ENCODE results near the gene ARHGEF26. TPM values are rescaled to one million over a fixed set of nuclear protein-coding genes. Genes with fewer than 3 reads are reported as not detected.
"Not testable (repeated sequence)": the region's sequence is repeated elsewhere in the genome, so short reads cannot be mapped to it uniquely, and the experiment has no call there.

The ARHGEF26 gene, protein sequence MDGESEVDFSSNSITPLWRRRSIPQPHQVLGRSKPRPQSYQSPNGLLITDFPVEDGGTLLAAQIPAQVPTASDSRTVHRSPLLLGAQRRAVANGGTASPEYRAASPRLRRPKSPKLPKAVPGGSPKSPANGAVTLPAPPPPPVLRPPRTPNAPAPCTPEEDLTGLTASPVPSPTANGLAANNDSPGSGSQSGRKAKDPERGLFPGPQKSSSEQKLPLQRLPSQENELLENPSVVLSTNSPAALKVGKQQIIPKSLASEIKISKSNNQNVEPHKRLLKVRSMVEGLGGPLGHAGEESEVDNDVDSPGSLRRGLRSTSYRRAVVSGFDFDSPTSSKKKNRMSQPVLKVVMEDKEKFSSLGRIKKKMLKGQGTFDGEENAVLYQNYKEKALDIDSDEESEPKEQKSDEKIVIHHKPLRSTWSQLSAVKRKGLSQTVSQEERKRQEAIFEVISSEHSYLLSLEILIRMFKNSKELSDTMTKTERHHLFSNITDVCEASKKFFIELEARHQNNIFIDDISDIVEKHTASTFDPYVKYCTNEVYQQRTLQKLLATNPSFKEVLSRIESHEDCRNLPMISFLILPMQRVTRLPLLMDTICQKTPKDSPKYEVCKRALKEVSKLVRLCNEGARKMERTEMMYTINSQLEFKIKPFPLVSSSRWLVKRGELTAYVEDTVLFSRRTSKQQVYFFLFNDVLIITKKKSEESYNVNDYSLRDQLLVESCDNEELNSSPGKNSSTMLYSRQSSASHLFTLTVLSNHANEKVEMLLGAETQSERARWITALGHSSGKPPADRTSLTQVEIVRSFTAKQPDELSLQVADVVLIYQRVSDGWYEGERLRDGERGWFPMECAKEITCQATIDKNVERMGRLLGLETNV
- 10.6 and 12.8 TPM in 2 replicates for total RNA-seq (2014; rRNA removed; shearing (Covaris generic))

DNA sequence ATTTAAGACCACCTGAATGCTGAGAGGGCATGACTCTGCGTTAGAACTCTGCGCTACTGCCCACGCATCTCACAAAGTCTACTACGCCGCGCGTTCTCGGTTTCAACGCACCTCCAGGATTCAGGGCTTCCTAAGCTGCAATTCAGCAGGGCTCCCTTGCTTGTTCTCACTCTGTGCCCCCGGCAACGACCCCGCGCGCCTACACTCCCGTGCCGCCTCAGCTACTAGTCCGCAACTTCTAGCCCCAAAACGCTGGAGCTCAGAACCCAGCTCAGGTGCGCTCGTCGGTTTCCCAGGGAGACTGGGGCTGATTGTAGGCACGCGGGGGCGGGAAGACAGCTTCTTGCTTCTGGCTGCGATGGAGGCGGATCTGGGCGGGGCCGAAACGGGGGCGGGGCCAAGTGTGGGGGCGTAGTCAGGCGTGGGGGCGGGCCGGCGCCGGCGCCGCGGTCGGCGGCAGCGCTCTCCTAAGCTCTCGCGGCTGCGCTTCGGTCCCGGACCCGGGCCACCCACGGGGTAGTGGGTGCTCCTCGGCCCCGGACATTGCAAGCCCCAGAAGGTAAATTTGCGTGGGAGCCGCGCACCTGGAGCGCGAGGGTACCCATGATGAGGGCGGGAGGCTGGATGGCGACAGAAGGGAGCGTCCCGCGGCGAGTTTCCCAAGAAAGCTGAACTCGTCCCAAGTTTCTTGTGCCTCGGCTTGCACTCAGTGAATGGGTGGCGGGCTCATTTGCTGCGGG, at the start of gene ARHGEF26:
Gene ARHGEF26, plus strand, starts transcription at position 430 of the 740 bp plus-strand sequence. CDS start 603 bp downstream, outside the sequence.
- in situ Hi-C loops (cut with HindIII; ENCODE audit: low sequenced_read_pairs): no loop called here
- DNase-seq (ENCODE audit: low spot score): peak; percentile 33

DNA sequence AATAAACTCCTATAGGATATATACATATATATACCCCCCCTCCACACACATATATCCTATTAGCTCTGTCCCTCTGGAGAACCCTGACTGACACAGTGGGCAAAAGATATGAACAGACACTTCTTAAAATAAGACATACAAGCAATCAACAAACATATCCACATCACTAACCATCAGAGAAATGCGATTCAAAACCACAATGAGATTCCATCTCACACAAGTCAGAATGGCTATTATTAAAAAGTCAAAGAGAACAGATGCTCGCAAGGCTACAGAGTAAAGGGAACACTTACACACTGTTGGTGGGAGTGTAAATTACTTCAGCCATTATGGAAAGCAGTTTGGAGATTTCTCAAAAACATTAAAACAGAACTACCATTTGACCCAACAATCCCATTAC, 46.2 kb upstream of the ARHGEF26 start:
- in situ Hi-C loops (cut with HindIII; ENCODE audit: low sequenced_read_pairs): no loop called here
- no peak for DNase-seq (ENCODE audit: low spot score)

DNA sequence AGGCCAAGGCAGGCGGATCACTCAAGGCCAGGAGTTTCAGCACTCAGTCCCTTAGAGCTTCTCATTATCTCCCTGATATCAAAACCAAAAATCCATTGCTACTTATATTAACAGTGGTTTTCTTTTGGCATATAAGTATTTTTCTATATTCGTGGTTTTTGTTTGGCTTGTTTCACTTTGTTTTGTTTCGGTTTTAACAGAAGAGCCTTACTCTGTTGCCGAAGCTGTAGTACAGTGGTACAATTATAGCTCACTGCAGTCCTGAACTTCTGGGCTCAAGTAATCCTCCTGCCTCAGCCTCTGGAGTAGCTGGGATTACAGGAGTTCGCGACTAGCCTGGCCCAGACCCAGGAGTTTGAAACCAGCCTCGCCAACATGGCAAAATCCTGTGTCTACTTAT, 42.5 kb upstream of the ARHGEF26 start:
- DNase-seq (ENCODE audit: low spot score): no peak
- in situ Hi-C loops (cut with HindIII; ENCODE audit: low sequenced_read_pairs): no loop called here

DNA sequence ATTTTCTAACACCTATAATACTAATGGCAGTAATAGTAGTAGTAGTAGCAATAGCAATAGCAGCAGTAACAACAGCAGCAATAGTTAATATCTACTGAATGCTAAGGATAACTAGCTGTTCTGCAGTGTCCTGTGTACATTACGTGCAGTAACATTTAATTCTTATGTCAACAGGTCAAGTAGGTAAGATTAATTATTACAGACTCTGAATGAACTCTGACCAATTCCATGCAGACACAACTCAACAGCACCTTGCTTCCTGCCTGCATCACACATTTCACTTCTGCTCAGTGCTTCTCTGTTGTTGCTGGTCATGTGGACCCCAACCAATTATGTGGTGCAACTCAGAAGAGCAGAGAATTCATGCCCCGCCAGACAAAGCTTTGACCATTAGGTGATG, 39.9 kb upstream of the ARHGEF26 start:
- DNase-seq (ENCODE audit: low spot score): no peak
- in situ Hi-C loops (cut with HindIII; ENCODE audit: low sequenced_read_pairs): no loop called here

DNA sequence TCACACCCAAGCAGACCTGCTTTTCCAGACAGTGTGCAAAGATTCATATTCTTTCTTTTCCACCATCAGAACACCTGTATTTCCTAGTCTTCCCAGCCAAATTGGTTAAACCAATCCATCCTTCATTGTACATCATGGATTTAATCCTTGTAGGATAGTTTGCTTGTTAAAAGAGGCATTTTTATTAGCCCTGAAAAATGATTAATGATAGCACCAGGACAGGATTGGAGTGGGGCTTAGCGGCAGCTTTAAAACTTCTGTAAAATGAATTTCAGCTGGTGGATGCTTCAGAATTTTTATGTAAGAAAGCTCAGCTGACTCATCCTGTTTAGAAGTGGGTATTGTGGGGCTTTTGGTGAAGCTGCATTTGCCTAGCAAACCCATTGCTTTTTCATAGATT, 36.1 kb upstream of the ARHGEF26 start:
- in situ Hi-C loops (cut with HindIII; ENCODE audit: low sequenced_read_pairs): no loop called here
- DNase-seq (ENCODE audit: low spot score): no peak

DNA sequence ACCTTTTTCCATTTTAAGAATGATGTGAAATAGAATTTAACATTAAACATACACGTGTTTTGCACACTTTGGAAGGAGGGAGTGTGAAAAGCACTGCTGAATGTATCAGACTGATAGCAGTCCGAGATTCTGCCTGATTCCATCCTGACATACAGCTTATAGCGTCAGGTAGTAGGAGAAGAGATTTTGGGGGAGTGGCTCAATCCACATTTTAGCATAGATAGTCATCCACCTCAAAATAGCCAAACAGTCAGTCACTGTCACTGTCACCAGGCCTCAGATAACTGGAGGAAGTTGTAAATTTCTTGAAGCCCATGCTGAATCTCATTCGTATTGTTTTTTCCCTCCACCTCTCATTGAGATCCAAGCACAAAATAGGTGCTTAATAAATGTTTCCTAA, 35.4 kb upstream of the ARHGEF26 start:
- no peak for DNase-seq (ENCODE audit: low spot score)
- in situ Hi-C loops (cut with HindIII; ENCODE audit: low sequenced_read_pairs): no loop called here

DNA sequence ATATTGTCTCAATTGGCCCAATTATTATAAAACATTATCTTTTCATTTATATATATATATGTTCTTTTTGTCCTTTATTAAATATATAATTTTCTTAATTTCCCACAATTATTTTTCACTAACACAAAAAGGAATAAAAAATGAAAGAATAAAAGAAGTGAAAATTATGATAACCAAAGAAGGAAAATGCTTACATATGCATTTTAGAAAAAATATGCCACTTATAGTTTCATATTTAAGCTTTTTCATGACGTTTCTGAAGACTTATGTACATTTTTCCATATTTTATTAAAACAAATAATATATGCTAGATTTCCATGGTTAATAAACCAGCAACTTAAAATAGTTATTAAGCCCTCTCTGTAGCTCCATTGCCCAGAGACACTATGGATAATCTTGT, 34.9 kb upstream of the ARHGEF26 start:
- DNase-seq (ENCODE audit: low spot score): no peak
- in situ Hi-C loops (cut with HindIII; ENCODE audit: low sequenced_read_pairs): no loop called here

DNA sequence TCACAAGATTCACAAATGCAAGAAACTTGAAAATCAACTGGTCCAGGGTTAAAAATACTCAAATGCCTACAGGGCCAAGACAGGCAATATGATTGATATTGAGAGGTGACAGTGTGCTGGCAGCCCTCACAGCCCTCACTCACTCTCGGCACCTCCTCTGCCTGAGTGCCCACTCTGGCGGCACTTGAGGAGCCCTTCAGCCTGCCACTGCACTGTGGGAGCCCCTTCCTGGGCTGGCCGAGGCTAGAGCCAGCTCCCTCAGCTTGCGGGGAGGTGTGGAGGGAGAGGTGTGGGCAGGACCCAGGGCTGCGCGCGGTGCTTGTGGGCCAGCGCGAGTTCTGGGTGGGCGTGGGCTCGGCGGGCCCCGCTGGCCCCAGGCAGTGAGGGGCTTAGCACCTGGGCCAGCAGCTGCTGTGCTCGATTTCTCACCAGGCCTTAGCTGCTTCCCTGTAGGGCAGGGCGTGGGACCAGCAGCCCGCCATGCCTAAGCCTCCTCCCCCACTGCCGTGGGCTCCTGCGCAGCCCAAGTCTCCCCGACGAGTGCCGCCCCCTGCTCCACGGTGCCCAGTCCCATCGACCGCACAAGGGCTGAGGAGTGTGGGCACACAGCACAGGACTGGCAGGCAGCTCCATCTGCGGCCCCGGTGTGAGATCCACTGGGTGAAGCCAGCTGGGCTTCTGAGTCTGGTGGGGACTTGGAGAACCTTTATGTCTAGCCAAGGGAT, 33.3 kb upstream of the ARHGEF26 start:
- DNase-seq (ENCODE audit: low spot score); in situ Hi-C loops (cut with HindIII; ENCODE audit: low sequenced_read_pairs): not testable (repeated sequence)

DNA sequence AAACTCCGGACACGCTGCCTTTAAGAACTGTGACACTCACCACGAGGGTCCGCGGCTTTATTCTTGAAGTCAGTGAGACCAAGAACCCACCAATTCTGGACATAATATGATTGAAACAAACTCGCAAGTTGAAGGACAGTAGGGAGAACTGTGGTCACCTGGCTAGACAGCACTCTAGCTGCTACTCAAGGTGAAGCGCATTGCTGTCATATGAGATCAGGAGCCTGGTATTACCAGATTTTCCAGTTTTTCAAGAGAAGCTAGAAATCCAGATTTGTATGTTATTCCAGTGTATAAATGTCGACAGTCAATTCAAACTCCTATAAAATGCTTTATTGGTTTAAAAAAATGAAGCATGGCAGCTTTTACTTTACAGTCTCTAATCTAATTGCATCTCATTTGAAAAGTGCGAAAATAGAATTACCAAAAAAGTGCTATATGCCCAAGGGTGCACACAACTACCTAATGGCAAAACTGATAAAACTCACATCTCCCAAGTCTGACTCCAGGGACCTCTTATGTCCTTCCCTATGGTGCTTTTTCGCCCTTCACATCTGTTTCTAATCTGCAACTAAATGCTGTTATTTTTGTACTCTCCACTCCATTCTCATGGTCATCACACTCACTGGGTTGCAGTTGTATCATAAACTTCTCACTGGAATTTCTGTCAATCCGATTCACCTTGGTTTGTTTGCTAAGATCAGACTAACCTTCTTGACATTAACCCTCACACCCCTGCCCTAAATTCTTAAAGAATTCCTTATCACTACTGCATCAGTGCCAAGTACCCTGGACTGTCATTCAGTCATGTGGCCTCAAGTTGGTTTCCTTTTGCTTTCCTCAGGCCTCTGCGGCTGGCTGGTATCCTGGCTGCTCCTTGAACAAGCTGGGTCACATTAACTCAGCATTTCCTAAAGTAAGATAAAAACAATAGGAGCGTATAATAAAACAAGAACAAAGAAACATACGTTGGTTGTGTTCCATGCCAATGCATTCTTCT, 31.5 kb upstream of the ARHGEF26 start:
- in situ Hi-C loops (cut with HindIII; ENCODE audit: low sequenced_read_pairs): no loop called here
- no peak for DNase-seq (ENCODE audit: low spot score)

DNA sequence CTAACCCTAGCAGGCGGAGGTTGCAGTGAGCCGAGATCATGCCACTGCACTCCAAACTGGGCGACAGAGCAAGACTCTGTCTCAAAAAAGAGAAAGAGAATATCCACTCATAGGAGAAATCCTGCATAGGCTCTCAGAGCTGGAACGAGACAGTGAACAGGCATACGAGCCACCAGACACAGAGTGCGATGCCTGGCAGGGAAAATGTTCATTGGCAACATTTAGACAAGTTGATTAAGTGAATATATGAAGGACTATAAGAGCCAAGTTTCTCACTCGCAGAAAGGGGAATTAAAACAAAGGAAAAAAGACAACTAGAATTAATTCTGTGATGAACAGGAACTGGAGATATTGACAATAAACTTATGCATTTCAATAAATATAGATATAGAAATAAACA, 27.1 kb upstream of the ARHGEF26 start:
- in situ Hi-C loops (cut with HindIII; ENCODE audit: low sequenced_read_pairs): no loop called here

DNA sequence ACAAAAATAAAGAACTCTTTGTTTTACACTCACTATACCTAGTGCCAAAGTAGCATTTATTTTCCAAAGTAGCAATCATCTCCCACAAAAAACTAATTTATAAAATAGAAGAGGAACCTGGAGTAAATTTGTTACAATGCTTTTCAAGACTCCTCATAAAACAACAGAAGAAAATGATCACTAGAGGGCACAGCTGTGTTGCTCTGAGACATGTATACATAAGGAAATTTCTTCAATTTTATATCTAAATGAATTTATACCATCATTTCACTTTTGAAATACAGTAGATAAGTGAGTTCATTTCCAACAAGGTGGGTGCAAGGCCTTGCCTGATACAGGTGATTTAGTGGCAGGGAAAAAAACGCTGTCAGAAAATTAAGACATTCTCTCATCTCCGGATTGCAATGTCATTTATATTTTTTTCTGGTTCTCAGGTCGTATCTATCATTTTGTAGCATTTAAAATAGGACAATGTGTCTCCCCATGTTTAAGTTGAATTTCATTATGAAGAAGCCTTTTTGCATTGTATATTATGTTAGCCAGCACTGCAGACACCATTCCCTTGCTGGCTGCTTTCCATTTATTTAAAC, 25.3 kb upstream of the ARHGEF26 start:
- in situ Hi-C loops (cut with HindIII; ENCODE audit: low sequenced_read_pairs): no loop called here
- no peak for DNase-seq (ENCODE audit: low spot score)

More for the DNA sequence above, 27.1 kb upstream of the ARHGEF26 start:
- no peak for DNase-seq (ENCODE audit: low spot score)

DNA sequence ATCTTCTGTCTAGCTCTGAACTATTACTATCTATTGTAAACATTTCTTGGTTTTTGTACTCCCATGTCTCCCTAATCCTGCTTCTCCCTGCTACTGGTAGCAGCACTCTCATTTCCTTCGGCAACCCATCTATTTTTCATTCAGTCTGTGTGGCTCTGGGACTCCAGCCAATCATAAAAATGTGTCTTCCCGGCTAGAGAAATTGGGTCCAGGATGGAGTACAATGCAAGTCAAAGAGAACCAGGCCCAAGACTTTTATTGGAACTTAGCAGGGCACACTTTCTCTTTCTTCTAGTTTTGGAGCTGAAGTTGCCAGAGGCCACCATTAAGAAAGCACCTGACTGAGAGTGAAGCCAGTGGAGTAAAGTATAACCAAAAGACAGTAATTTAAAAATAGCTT, 22.8 kb upstream of the ARHGEF26 start:
- in situ Hi-C loops (cut with HindIII; ENCODE audit: low sequenced_read_pairs): no loop called here
- no peak for DNase-seq (ENCODE audit: low spot score)

DNA sequence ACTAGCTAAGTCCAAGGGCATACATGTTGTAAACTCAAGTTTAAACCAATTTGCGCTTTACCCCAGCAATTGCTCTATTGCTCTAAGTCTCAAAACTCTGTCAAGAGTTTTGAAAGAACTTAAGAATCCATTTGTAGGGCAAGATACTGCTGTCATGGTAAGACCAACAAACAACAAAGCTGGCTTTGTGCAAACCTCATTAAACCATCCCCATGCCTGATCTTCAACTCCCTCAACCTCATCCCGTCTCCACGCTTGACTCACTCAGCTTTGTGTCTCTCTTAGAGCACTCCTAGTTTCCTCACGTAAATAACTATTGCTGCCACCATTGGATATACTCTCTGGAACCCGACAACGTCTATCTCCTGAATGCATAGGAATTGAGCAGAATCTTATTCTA, 20.6 kb upstream of the ARHGEF26 start:
- no peak for DNase-seq (ENCODE audit: low spot score)
- in situ Hi-C loops (cut with HindIII; ENCODE audit: low sequenced_read_pairs): no loop called here

DNA sequence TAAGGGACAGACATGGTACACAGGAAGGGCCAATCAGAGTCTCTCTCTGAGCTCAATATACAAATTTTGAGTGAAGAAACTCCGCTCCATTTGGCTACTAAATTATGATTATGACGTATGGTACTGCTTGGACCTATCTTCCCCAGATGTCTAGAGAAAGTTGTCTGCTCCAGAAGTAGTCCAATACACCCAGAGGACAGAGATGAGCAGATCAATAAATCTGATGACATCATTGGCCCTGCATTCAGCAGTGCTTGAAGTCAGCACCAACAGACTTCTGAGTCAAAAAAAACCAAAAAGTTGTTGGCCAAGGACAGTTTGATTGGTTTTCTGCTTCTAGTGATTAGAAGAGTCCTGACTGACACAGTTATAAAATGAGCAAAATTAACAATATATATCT, 19.9 kb upstream of the ARHGEF26 start:
- no peak for DNase-seq (ENCODE audit: low spot score)
- in situ Hi-C loops (cut with HindIII; ENCODE audit: low sequenced_read_pairs): no loop called here

DNA sequence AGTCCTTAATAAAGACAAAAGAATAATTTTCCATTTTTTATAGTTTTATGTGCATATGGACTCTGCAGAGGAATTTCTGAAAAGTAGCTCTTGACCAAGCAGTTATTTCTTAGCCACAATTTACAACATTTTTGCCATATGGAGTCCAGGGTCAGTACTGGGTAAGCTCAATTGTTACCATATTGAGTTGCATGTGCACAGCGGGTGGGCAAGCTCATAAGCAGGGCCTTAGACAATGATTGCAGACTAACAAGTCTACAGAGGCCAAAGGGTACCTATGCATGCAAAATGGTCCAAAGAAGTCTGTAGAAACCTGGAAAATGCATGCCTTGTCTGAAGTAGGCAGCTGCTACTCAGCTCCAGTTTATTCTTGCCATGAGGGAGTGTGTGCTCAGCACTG, 19.0 kb upstream of the ARHGEF26 start:
- in situ Hi-C loops (cut with HindIII; ENCODE audit: low sequenced_read_pairs): no loop called here
- DNase-seq (ENCODE audit: low spot score): no peak

DNA sequence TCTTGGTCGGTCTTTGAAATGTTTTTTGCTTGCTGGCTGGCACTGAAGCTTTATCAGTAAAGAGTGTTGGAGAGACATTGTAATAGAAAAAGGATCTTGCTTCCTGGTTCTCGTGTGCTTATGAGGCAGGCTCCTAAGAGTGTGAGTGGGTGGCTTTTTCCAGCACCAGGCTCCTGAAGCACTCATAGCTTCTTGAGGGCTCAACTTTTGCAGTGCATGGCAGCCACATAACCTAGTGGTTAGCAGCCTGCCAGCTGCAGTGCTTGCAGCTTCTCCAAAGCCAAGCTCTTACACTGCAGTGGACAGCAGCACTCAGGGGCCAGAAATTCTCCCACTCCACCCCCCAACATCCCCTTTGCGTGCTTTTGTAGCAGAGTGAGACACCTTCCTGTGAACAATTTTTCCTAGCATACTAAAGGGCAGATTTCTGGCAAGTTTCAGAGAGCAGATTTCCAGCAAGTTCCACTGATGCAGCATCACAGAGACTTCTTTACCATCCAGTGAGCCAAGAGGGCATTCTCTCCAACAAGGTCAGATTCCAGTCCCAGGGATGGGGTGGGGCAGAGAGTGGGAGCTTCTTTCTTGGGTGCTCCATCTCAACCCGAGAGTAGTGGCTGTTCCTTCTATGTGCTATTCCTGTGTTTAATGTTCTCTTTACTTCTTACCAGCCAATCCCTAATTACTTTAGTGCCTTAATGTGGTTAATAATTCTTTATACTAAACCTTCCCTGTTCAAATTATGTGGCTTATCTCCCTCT, 15.8 kb upstream of the ARHGEF26 start:
- DNase-seq (ENCODE audit: low spot score): no peak
- in situ Hi-C loops (cut with HindIII; ENCODE audit: low sequenced_read_pairs): no loop called here

DNA sequence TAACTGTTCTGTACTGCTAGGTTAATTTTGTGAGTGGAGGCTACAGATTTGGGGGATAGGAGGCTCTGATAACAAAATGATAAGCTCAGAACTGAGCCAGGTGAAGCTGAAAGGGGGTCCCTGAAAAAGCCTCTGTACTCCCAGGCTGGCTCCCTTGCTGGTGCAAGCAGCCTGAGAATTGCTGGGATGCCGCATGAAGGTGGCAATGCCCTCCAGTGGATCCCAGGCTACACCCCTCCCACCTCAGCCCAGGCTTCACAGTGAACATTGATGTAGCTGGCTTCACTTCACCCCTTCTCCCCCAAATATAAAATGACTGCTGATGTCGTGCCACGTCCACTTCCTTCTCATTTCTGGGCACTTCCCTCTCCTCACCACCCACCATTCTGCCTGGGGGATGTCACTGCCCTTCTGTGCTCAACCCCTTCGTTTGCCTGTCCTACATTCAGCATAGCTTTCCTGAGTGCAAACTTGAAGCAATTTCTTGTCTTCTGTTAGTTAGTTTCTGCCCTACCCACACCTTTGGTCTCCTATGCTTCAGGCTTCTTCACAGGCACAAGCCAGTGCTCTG, 9.7 kb upstream of the ARHGEF26 start:
- DNase-seq (ENCODE audit: low spot score): no peak
- in situ Hi-C loops (cut with HindIII; ENCODE audit: low sequenced_read_pairs): no loop called here
